ENCODE results near the gene MAP9.

Gene MAP9

GRCh38 chr4:155402941-155403340 is 26.2 kb upstream of the MAP9 start:
- Histone ChIP-seq H3K36me3 (ENCODE audit: control insufficient read depth, insufficient read depth, low read length) (no peaks in the 10 kb centered on the region), H3K9me3 (ENCODE audit: control insufficient read depth, low read length) (no peaks in the 10 kb centered on the region), H3K4me3 (ENCODE audit: extremely low read depth, insufficient read depth, low read length, poor library complexity, severe bottlenecking) (no peak overlapping the region), H3K4me1 (ENCODE audit: control insufficient read depth, insufficient read depth, low read length, poor library complexity, severe bottlenecking) (no peaks in the 10 kb centered on the region), H3K27ac (ENCODE audit: low read depth, low read length, severe bottlenecking) (no peak overlapping the region)
- WGBS, 2 experiments (ENCODE audit: insufficient coverage in 2 of 2): no CpG with 5 or more reads among the region's 2 CpGs

- H3K4me3 ChIP-seq (ENCODE audit: extremely low read depth, insufficient read depth, low read length, poor library complexity, severe bottlenecking): no peak overlapping the region
- H3K9me3 ChIP-seq (ENCODE audit: control insufficient read depth, low read length): no peaks in the 10 kb centered on the region
- no peaks in the 10 kb centered on the region for H3K36me3 ChIP-seq (ENCODE audit: control insufficient read depth, insufficient read depth, low read length)
- H3K4me1 ChIP-seq (ENCODE audit: control insufficient read depth, insufficient read depth, low read length, poor library complexity, severe bottlenecking): no peaks in the 10 kb centered on the region
- no peak overlapping the region for H3K27ac ChIP-seq (ENCODE audit: low read depth, low read length, severe bottlenecking)
- WGBS, 2 experiments (ENCODE audit: insufficient coverage in 2 of 2): 86 to 88% methylated on average over 1 of the region's 2 CpGs
Observed at GRCh38 chr4:155400893-155401292, 24.1 kb upstream of the MAP9 start.

DNA sequence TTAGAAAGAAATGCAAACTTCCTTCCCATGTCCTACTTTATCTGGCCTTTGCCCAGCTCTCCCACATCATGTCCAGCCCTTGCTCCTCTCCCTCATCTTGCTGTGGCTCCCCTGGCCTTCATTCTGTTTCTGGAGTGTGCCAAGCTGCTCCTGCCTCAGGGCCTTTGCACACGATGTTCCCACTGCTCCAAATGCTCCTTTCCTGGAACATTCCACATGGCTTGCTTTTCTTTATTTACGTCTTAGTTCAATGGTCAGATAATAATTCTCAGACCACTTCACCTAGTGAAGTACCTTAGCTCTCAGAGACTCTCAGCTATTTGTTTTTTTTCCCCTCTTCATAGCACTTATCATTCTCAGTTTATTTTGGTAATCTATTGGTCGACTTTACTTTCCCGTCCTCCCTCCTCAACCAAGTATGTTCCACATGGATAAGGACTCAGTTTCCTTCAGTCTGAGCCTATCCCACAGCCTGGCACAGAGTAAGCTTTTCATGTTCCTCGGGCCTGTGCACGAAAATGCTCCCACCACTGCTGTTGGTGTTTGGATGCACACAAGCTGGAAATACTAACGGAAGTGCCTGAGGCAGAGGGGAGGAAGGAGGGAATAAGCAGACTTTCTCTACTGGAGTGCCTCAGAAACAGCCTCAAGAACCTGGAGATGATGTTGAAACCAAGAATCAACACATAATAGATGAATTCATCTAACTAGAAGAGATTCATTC is 23.4 kb upstream of the MAP9 start:
- WGBS, 2 experiments (ENCODE audit: insufficient coverage in 2 of 2): 75 to 89% methylated on average over 6 to 7 of the region's 7 CpGs
- no peak overlapping the region for H3K27ac ChIP-seq (ENCODE audit: low read depth, low read length, severe bottlenecking)
- no peaks in the 10 kb centered on the region for H3K4me1 ChIP-seq (ENCODE audit: control insufficient read depth, insufficient read depth, low read length, poor library complexity, severe bottlenecking)
- no peaks in the 10 kb centered on the region for H3K36me3 ChIP-seq (ENCODE audit: control insufficient read depth, insufficient read depth, low read length)
- H3K4me3 ChIP-seq (ENCODE audit: extremely low read depth, insufficient read depth, low read length, poor library complexity, severe bottlenecking): no peak overlapping the region
- no peaks in the 10 kb centered on the region for H3K9me3 ChIP-seq (ENCODE audit: control insufficient read depth, low read length)

- 81 to 87% methylated on average over 6 to 7 of the region's 8 CpGs for WGBS, 2 experiments (ENCODE audit: insufficient coverage in 2 of 2)
- Histone ChIP-seq H3K4me3 (ENCODE audit: extremely low read depth, insufficient read depth, low read length, poor library complexity, severe bottlenecking) (no peak overlapping the region), H3K36me3 (ENCODE audit: control insufficient read depth, insufficient read depth, low read length) (no peaks in the 10 kb centered on the region), H3K27ac (ENCODE audit: low read depth, low read length, severe bottlenecking) (peak overlapping the region; percentile 87), H3K9me3 (ENCODE audit: control insufficient read depth, low read length) (no peaks in the 10 kb centered on the region), H3K4me1 (ENCODE audit: control insufficient read depth, insufficient read depth, low read length, poor library complexity, severe bottlenecking) (peaks cover 8% of the 10 kb centered on the region)
Observed at GRCh38 chr4:155392481-155393184, 15.9 kb upstream of the MAP9 start.

DNA sequence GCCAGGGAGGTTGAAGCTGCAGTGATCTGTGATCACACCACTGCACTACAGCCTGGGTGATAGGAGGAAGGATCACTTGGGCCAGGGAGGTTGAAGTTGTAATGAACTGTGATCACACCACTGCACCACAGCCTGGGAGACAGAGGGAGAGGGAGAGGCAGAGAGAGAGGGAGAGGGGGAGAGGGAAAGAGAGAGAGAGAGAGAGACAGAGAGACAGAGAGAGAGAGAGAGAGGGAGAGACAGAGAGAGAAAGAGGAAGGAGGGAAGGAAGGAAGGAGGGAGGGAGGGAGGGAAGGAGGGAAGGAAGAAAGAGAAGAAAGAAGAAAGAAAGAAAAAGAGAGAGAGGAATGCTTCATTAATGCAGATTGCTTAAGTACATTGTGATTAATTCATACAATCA is 15.2 kb upstream of the MAP9 start:
- Histone ChIP-seq H3K9me3 (ENCODE audit: control insufficient read depth, low read length) (no peaks in the 10 kb centered on the region), H3K4me1 (ENCODE audit: control insufficient read depth, insufficient read depth, low read length, poor library complexity, severe bottlenecking) (peaks cover 8% of the 10 kb centered on the region), H3K36me3 (ENCODE audit: control insufficient read depth, insufficient read depth, low read length) (no peaks in the 10 kb centered on the region), H3K4me3 (ENCODE audit: extremely low read depth, insufficient read depth, low read length, poor library complexity, severe bottlenecking) (no peak overlapping the region), H3K27ac (ENCODE audit: low read depth, low read length, severe bottlenecking) (no peak overlapping the region)

GRCh38 chr4:155388162-155388561 is 11.4 kb upstream of the MAP9 start:
- H3K36me3 ChIP-seq (ENCODE audit: control insufficient read depth, insufficient read depth, low read length): no peaks in the 10 kb centered on the region
- 90 to 95% methylated on average over 5 of the region's 5 CpGs for WGBS, 2 experiments (ENCODE audit: insufficient coverage in 2 of 2)
- H3K4me1 ChIP-seq (ENCODE audit: control insufficient read depth, insufficient read depth, low read length, poor library complexity, severe bottlenecking): peaks cover 8% of the 10 kb centered on the region
- H3K9me3 ChIP-seq (ENCODE audit: control insufficient read depth, low read length): no peaks in the 10 kb centered on the region
- no peak overlapping the region for H3K27ac ChIP-seq (ENCODE audit: low read depth, low read length, severe bottlenecking)
- no peak overlapping the region for H3K4me3 ChIP-seq (ENCODE audit: extremely low read depth, insufficient read depth, low read length, poor library complexity, severe bottlenecking)

GRCh38 chr4:155383541-155383940 is 6.8 kb upstream of the MAP9 start:
- 86 to 88% methylated on average over 2 to 4 of the region's 4 CpGs for WGBS, 2 experiments (ENCODE audit: insufficient coverage in 2 of 2)
- H3K27ac ChIP-seq (ENCODE audit: low read depth, low read length, severe bottlenecking): no peak overlapping the region
- H3K4me3 ChIP-seq (ENCODE audit: extremely low read depth, insufficient read depth, low read length, poor library complexity, severe bottlenecking): no peak overlapping the region
- H3K4me1 ChIP-seq (ENCODE audit: control insufficient read depth, insufficient read depth, low read length, poor library complexity, severe bottlenecking): no peaks in the 10 kb centered on the region
- H3K36me3 ChIP-seq (ENCODE audit: control insufficient read depth, insufficient read depth, low read length): no peaks in the 10 kb centered on the region
- no peaks in the 10 kb centered on the region for H3K9me3 ChIP-seq (ENCODE audit: control insufficient read depth, low read length)

GRCh38 chr4:155377276-155377675 is 511 bp upstream of the MAP9 start:
- Histone ChIP-seq H3K36me3 (ENCODE audit: control insufficient read depth, insufficient read depth, low read length) (no peaks in the 10 kb centered on the region), H3K4me1 (ENCODE audit: control insufficient read depth, insufficient read depth, low read length, poor library complexity, severe bottlenecking) (no peaks in the 10 kb centered on the region), H3K9me3 (ENCODE audit: control insufficient read depth, low read length) (no peaks in the 10 kb centered on the region), H3K27ac (ENCODE audit: low read depth, low read length, severe bottlenecking) (no peak overlapping the region), H3K4me3 (ENCODE audit: extremely low read depth, insufficient read depth, low read length, poor library complexity, severe bottlenecking) (no peak overlapping the region)
- WGBS, 2 experiments (ENCODE audit: insufficient coverage in 2 of 2): 79 to 100% methylated on average over 2 of the region's 3 CpGs

GRCh38 chr4:155371432-155372043 is 5.2 kb downstream of the MAP9 start:
- H3K36me3 ChIP-seq (ENCODE audit: control insufficient read depth, insufficient read depth, low read length): peaks cover 3% of the 10 kb centered on the region
- H3K4me1 ChIP-seq (ENCODE audit: control insufficient read depth, insufficient read depth, low read length, poor library complexity, severe bottlenecking): no peaks in the 10 kb centered on the region
- H3K27ac ChIP-seq (ENCODE audit: low read depth, low read length, severe bottlenecking): no peak overlapping the region
- no peak overlapping the region for H3K4me3 ChIP-seq (ENCODE audit: extremely low read depth, insufficient read depth, low read length, poor library complexity, severe bottlenecking)
- H3K9me3 ChIP-seq (ENCODE audit: control insufficient read depth, low read length): no peaks in the 10 kb centered on the region
- whole genome bisulfite sequencing, 2 experiments (ENCODE audit: insufficient coverage in 2 of 2): no CpG with 5 or more reads among the region's 4 CpGs

DNA sequence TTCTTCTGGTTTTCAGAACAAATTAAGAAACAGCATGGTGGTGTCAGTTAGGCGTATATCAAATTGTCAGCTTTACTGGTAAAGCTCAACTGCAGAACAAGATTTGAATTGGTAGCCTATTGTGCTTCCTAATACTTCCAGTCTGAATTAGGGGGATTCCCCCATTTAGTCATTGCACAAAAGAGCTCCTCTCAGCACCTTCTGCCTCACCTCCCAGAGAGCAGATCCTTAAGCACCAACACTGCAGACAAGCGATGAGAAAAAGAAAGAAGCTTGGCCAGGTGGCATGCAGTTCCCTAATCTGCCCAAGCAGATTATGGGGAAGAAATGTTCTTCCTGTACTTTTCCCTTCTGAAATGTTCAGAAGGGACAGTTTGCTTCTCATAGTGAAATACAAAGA is 9.2 kb downstream of the MAP9 start:
- no peaks in the 10 kb centered on the region for H3K4me1 ChIP-seq (ENCODE audit: control insufficient read depth, insufficient read depth, low read length, poor library complexity, severe bottlenecking)
- no peak overlapping the region for H3K27ac ChIP-seq (ENCODE audit: low read depth, low read length, severe bottlenecking)
- H3K9me3 ChIP-seq (ENCODE audit: control insufficient read depth, low read length): no peaks in the 10 kb centered on the region
- WGBS, 2 experiments (ENCODE audit: insufficient coverage in 2 of 2): 100% methylated on average over 1 to 2 of the region's 2 CpGs
- H3K4me3 ChIP-seq (ENCODE audit: extremely low read depth, insufficient read depth, low read length, poor library complexity, severe bottlenecking): no peak overlapping the region
- H3K36me3 ChIP-seq (ENCODE audit: control insufficient read depth, insufficient read depth, low read length): peaks cover 3% of the 10 kb centered on the region

All from mesodermal cell (in vitro differentiated cells).